ENCODE results near the gene APOBEC3F. TPM values are rescaled to one million over a fixed set of nuclear protein-coding genes. Genes with fewer than 3 reads are reported as not detected.
"Not testable (repeated sequence)": the region's sequence is repeated elsewhere in the genome, so short reads cannot be mapped to it uniquely, and the experiment has no call there.

APOBEC3F gene
- total RNA-seq, 1 experiment from 2014 or later = 1.4 TPM

DNA sequence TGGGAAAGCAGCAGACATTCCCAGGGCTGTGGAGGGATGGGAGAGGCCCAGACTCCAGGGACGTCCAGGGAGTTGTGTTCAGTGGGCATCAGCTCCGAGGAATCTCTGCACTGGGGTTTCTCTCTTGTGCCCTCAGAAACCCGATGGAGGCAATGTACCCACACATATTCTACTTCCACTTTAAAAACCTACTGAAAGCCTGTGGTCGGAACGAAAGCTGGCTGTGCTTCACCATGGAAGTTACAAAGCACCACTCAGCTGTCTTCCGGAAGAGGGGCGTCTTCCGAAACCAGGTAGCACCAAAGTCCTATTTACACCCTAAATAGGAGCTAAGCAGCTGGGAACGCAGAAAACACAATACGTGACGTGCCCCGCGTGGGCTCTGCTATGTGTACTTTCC, 11.4 kb upstream of the APOBEC3F start:
- no peak for TF ChIP-seq CTCF (IDR thresholded peaks at IDR 0.05; ENCODE audit: unreplicated experiment)
- intact Hi-C loops (cut with micrococcal nuclease) = no loop called here
- CTCF ChIA-PET = interaction anchor here (0.7 kb wide), 1 partner anchor 26 kb away, joined by 4 read pairs; no protein-coding TSS in a partner anchor
- no peaks in the 10 kb centered on the region for H3K9me3 Mint-ChIP-seq (ENCODE audit: unreplicated experiment)
- H3K36me3 Mint-ChIP-seq (ENCODE audit: insufficient read depth, unreplicated experiment) = no peaks in the 10 kb centered on the region
- H3K27me3 Mint-ChIP-seq (ENCODE audit: insufficient read depth, unreplicated experiment) = no peaks in the 10 kb centered on the region
- BruUV-seq (replicated peaks) = no TSS peak
- POLR2A ChIA-PET = interaction anchor here (0.6 kb wide), 1 partner anchor 99 kb away, joined by 3 read pairs; no protein-coding TSS in a partner anchor
- H3K4me1 Mint-ChIP-seq (ENCODE audit: insufficient read depth, unreplicated experiment) = peaks cover 5% of the 10 kb centered on the region
- H3K4me3 Mint-ChIP-seq (ENCODE audit: unreplicated experiment) = no peak overlapping the region
- H3K27ac Mint-ChIP-seq (ENCODE audit: low read depth, unreplicated experiment) = no peak overlapping the region
- DNase-seq (ENCODE audit: unreplicated experiment) = no peak

- POLR2A ChIA-PET = no interaction called here
These were observed 10.0 kb upstream of the APOBEC3F start for GRCh38 chr22:39030705-39031104.

GRCh38 chr22:39031434-39032295, 9.0 kb upstream of the APOBEC3F start:
- H3K36me3 Mint-ChIP-seq (ENCODE audit: insufficient read depth, unreplicated experiment); H3K27me3 Mint-ChIP-seq (ENCODE audit: insufficient read depth, unreplicated experiment); BruUV-seq (replicated peaks); H3K9me3 Mint-ChIP-seq (ENCODE audit: unreplicated experiment); DNase-seq (ENCODE audit: unreplicated experiment); POLR2A ChIA-PET; H3K27ac Mint-ChIP-seq (ENCODE audit: low read depth, unreplicated experiment); intact Hi-C loops (cut with micrococcal nuclease); H3K4me3 Mint-ChIP-seq (ENCODE audit: unreplicated experiment); H3K4me1 Mint-ChIP-seq (ENCODE audit: insufficient read depth, unreplicated experiment): not testable (repeated sequence)
- CTCF ChIA-PET = interaction anchor here (1.1 kb wide), 1 partner anchor 24 kb away, joined by 4 read pairs; no protein-coding TSS in a partner anchor

More at GRCh38 chr22:39030705-39031104, 10.0 kb upstream of the APOBEC3F start:
- Mint-ChIP-seq H3K27ac (ENCODE audit: low read depth, unreplicated experiment) (no peak overlapping the region), H3K9me3 (ENCODE audit: unreplicated experiment) (no peaks in the 10 kb centered on the region), H3K36me3 (ENCODE audit: insufficient read depth, unreplicated experiment) (no peaks in the 10 kb centered on the region), H3K4me3 (ENCODE audit: unreplicated experiment) (no peak overlapping the region), H3K27me3 (ENCODE audit: insufficient read depth, unreplicated experiment) (no peaks in the 10 kb centered on the region), H3K4me1 (ENCODE audit: insufficient read depth, unreplicated experiment) (peaks cover 5% of the 10 kb centered on the region)
- intact Hi-C loops (cut with micrococcal nuclease) = no loop called here
- TF ChIP-seq CTCF (IDR thresholded peaks at IDR 0.05; ENCODE audit: unreplicated experiment) = no peak
- no peak for DNase-seq (ENCODE audit: unreplicated experiment)
- BruUV-seq (replicated peaks) = no TSS peak
- CTCF ChIA-PET = interaction anchor here (1.1 kb wide), 1 partner anchor 23 kb away, joined by 4 read pairs; no protein-coding TSS in a partner anchor

- H3K27me3 Mint-ChIP-seq (ENCODE audit: insufficient read depth, unreplicated experiment); CTCF ChIA-PET; intact Hi-C loops (cut with micrococcal nuclease); H3K36me3 Mint-ChIP-seq (ENCODE audit: insufficient read depth, unreplicated experiment); BruUV-seq (replicated peaks); H3K27ac Mint-ChIP-seq (ENCODE audit: low read depth, unreplicated experiment); H3K4me1 Mint-ChIP-seq (ENCODE audit: insufficient read depth, unreplicated experiment); DNase-seq (ENCODE audit: unreplicated experiment); POLR2A ChIA-PET; H3K4me3 Mint-ChIP-seq (ENCODE audit: unreplicated experiment); H3K9me3 Mint-ChIP-seq (ENCODE audit: unreplicated experiment): not testable (repeated sequence)
These were observed 3.6 kb upstream of the APOBEC3F start for GRCh38 chr22:39037071-39037470.

GRCh38 chr22:39039306-39040126, 1.1 kb upstream of the APOBEC3F start:
- no peak for TF ChIP-seq CTCF (IDR thresholded peaks at IDR 0.05; ENCODE audit: unreplicated experiment)
- no TSS peak for BruUV-seq (replicated peaks)
- H3K4me3 Mint-ChIP-seq (ENCODE audit: unreplicated experiment) = peak overlapping the region; percentile 40
- CTCF ChIA-PET = no interaction called here
- no peak for DNase-seq (ENCODE audit: unreplicated experiment)
- intact Hi-C loops (cut with micrococcal nuclease) = no loop called here
- H3K27me3 Mint-ChIP-seq (ENCODE audit: insufficient read depth, unreplicated experiment) = no peaks in the 10 kb centered on the region
- POLR2A ChIA-PET = no interaction called here
- H3K9me3 Mint-ChIP-seq (ENCODE audit: unreplicated experiment) = no peaks in the 10 kb centered on the region
- H3K27ac Mint-ChIP-seq (ENCODE audit: low read depth, unreplicated experiment) = no peak overlapping the region
- H3K4me1 Mint-ChIP-seq (ENCODE audit: insufficient read depth, unreplicated experiment) = no peaks in the 10 kb centered on the region
- no peaks in the 10 kb centered on the region for H3K36me3 Mint-ChIP-seq (ENCODE audit: insufficient read depth, unreplicated experiment)

DNA sequence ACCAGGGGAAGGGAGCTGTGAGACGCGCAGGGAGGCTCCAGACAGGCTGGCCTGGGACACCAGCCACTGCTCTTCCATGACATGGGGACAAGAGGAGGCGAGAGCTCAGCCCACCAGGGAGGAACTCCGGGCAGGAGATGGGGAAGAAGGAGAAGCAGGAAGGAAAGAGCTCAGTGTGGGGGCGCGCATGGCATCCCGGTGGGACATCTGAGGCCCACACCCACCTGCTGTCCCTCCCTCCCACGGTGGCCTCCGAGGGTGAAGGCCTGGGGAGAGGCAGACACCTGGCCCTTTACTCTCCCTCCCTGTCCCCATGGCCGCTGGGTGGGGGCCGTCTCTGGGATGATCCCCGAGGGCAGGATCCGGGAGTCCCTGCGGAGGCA, 518 bp upstream of the APOBEC3F start:
- CTCF ChIA-PET; intact Hi-C loops (cut with micrococcal nuclease); BruUV-seq (replicated peaks); H3K36me3 Mint-ChIP-seq (ENCODE audit: insufficient read depth, unreplicated experiment); DNase-seq (ENCODE audit: unreplicated experiment); H3K27ac Mint-ChIP-seq (ENCODE audit: low read depth, unreplicated experiment); H3K27me3 Mint-ChIP-seq (ENCODE audit: insufficient read depth, unreplicated experiment); POLR2A ChIA-PET; H3K9me3 Mint-ChIP-seq (ENCODE audit: unreplicated experiment); H3K4me1 Mint-ChIP-seq (ENCODE audit: insufficient read depth, unreplicated experiment): not testable (repeated sequence)
- H3K4me3 Mint-ChIP-seq (ENCODE audit: unreplicated experiment) = peak overlapping the region; percentile 40
